Mesendoderm (in vitro differentiated cells): ENCODE results near the gene UBASH3A.
A peak's percentile ranks its signal among the peaks of the same experiment; 100 is the strongest.

Experiments
- DNase-seq: peaks from one replicate; pipeline ENCODE4 v3.0.0; 2013
- H2AK5ac ChIP-seq: 2 replicates; pipeline ENCODE4 v1.6.1; 2013; ENCODE audit warnings: low read length, inconsistent platforms
- H2BK120ac ChIP-seq: 2 replicates; pipeline ENCODE4 v1.6.1; 2013; ENCODE audit warnings: low read depth, mild to moderate bottlenecking, low read length, moderate library complexity, mixed read lengths
- H2BK15ac ChIP-seq: replicated peaks from 2 replicates; pipeline ENCODE4 v1.6.1; 2013; ENCODE audit warnings: low read depth, mild to moderate bottlenecking, moderate library complexity
- H2BK5ac ChIP-seq: 2 replicates; pipeline ENCODE4 v1.6.1; 2013; ENCODE audit warnings: low read length, inconsistent platforms
- H3K18ac ChIP-seq: 2 replicates; pipeline ENCODE4 v1.6.1; 2013; ENCODE audit warnings: mild to moderate bottlenecking, low read length, mixed read lengths
- H3K23ac ChIP-seq: one replicate; pipeline ENCODE4 v1.6.1; 2013; ENCODE audit warnings: low read length
- H3K27ac ChIP-seq: 2 replicates; pipeline ENCODE4 v1.5.1; 2013; ENCODE audit warnings: low read depth, mild to moderate bottlenecking, inconsistent platforms, low read length, moderate library complexity
- H3K27me3 ChIP-seq: 2 replicates; pipeline ENCODE4 v1.6.1; 2013; ENCODE audit warnings: low read length, control low read depth, mild to moderate bottlenecking, inconsistent platforms; ENCODE audit not compliant: insufficient read depth, poor library complexity
- H3K36me3 ChIP-seq: 2 replicates; pipeline ENCODE4 v1.6.1; 2013; ENCODE audit warnings: low read length, inconsistent platforms; ENCODE audit not compliant: control insufficient read depth, insufficient read depth
- H3K4ac ChIP-seq: one replicate; pipeline ENCODE4 v1.6.1; 2013; ENCODE audit warnings: low read depth, mild to moderate bottlenecking, low read length, moderate library complexity
- H3K4me1 ChIP-seq: 2 replicates; pipeline ENCODE4 v1.6.1; 2013; ENCODE audit warnings: low read depth, low read length, inconsistent platforms; ENCODE audit not compliant: control insufficient read depth
- H3K4me2 ChIP-seq: 2 replicates; pipeline ENCODE4 v1.6.1; 2013; ENCODE audit warnings: low read length
- H3K4me3 ChIP-seq: 2 replicates; pipeline ENCODE4 v1.5.1; 2013; ENCODE audit warnings: mild to moderate bottlenecking, low read length
- H3K56ac ChIP-seq: one replicate; pipeline ENCODE4 v1.6.1; 2013; ENCODE audit warnings: low read length
- H3K79me1 ChIP-seq: 2 replicates; pipeline ENCODE4 v1.6.1; 2013; ENCODE audit warnings: low read length, inconsistent platforms
- H3K79me2 ChIP-seq: 2 replicates; pipeline ENCODE4 v1.6.1; 2013; ENCODE audit warnings: mild to moderate bottlenecking, low read length; ENCODE audit not compliant: control insufficient read depth, insufficient read depth
- H3K9ac ChIP-seq: 2 replicates; pipeline ENCODE4 v1.6.1; 2013; ENCODE audit warnings: low read length, inconsistent platforms
- H4K5ac ChIP-seq: one replicate; pipeline ENCODE4 v1.6.1; 2013; ENCODE audit warnings: low read length
- H4K8ac ChIP-seq: one replicate; pipeline ENCODE4 v1.6.1; 2013; ENCODE audit warnings: low read depth, mild to moderate bottlenecking, control low read depth, low read length, moderate library complexity
- WGBS: extraction: QIAGEN DNeasy Blood & Tissue Kit; methylation state at CpG from one replicate; pipeline ENCODE4 v1.1.7; 2013; ENCODE audit warnings: low lambda C conversion rate, missing lambda C conversion rate; ENCODE audit not compliant: insufficient coverage; ENCODE audit errors: extremely low coverage; 5-methylcytosine and 5-hydroxymethylcytosine counted together

Gene UBASH3A

GRCh38 chr21:42411197-42411869, 7.6 kb downstream of the UBASH3A start:
- H2BK5ac ChIP-seq = no peak overlapping the region
- H3K79me2 ChIP-seq = no peaks in the 10 kb centered on the region
- no peak overlapping the region for H3K9ac ChIP-seq
- no peak overlapping the region for H2BK15ac ChIP-seq
- H3K27ac ChIP-seq = no peak overlapping the region
- no peak overlapping the region for H3K18ac ChIP-seq
- no peaks in the 10 kb centered on the region for H3K4me1 ChIP-seq
- no peak overlapping the region for H2AK5ac ChIP-seq
- no peak overlapping the region for H3K4me2 ChIP-seq
- no peak overlapping the region for H3K23ac ChIP-seq
- no peaks in the 10 kb centered on the region for H3K27me3 ChIP-seq
- H3K56ac ChIP-seq = no peak overlapping the region
- H3K4me3 ChIP-seq = no peak overlapping the region
- no peaks in the 10 kb centered on the region for H3K79me1 ChIP-seq
- H2BK120ac ChIP-seq = no peak overlapping the region
- no peak overlapping the region for H3K4ac ChIP-seq
- no CpG with 5 or more reads among the region's 7 CpGs for WGBS
- no peak overlapping the region for H4K8ac ChIP-seq
- no peaks in the 10 kb centered on the region for H3K36me3 ChIP-seq
- DNase-seq = peak; percentile 64
- H4K5ac ChIP-seq = no peak overlapping the region

- Histone ChIP-seq H3K4me1 (no peaks in the 10 kb centered on the region), H4K8ac (no peak overlapping the region), H4K5ac (no peak overlapping the region), H2BK5ac (no peak overlapping the region), H3K27ac (no peak overlapping the region), H3K18ac (no peak overlapping the region), H2BK120ac (no peak overlapping the region), H3K79me1 (no peaks in the 10 kb centered on the region), H3K23ac (no peak overlapping the region), H3K4me3 (no peak overlapping the region), H3K4ac (no peak overlapping the region), H2AK5ac (no peak overlapping the region), H3K9ac (no peak overlapping the region), H3K56ac (no peak overlapping the region), H2BK15ac (no peak overlapping the region), H3K79me2 (no peaks in the 10 kb centered on the region), H3K27me3 (no peaks in the 10 kb centered on the region), H3K36me3 (no peaks in the 10 kb centered on the region), H3K4me2 (no peak overlapping the region)
- WGBS = no CpG with 5 or more reads among the region's 21 CpGs
- no peak for DNase-seq
These were observed 8.4 kb downstream of the UBASH3A start for GRCh38 chr21:42411891-42412635.

- no peak overlapping the region for H2BK15ac ChIP-seq
- no peak overlapping the region for H4K8ac ChIP-seq
- no peak overlapping the region for H3K18ac ChIP-seq
- no peak overlapping the region for H3K56ac ChIP-seq
- no peaks in the 10 kb centered on the region for H3K4me1 ChIP-seq
- no peaks in the 10 kb centered on the region for H3K36me3 ChIP-seq
- H3K79me2 ChIP-seq = no peaks in the 10 kb centered on the region
- H3K4ac ChIP-seq = no peak overlapping the region
- no peak overlapping the region for H3K27ac ChIP-seq
- no peak overlapping the region for H3K4me2 ChIP-seq
- no peak overlapping the region for H2BK120ac ChIP-seq
- H3K4me3 ChIP-seq = no peak overlapping the region
- H3K27me3 ChIP-seq = no peaks in the 10 kb centered on the region
- no peak overlapping the region for H2AK5ac ChIP-seq
- no peak overlapping the region for H3K9ac ChIP-seq
- H4K5ac ChIP-seq = no peak overlapping the region
- H2BK5ac ChIP-seq = no peak overlapping the region
- no peak overlapping the region for H3K23ac ChIP-seq
- H3K79me1 ChIP-seq = no peaks in the 10 kb centered on the region
- no peak for DNase-seq
- no CpG with 5 or more reads among the region's 5 CpGs for WGBS
These were observed 8.9 kb downstream of the UBASH3A start for GRCh38 chr21:42412636-42412933.

- H3K4ac ChIP-seq = no peak overlapping the region
- no peak overlapping the region for H3K18ac ChIP-seq
- H2AK5ac ChIP-seq = no peak overlapping the region
- no peak overlapping the region for H2BK5ac ChIP-seq
- no peak overlapping the region for H3K4me2 ChIP-seq
- H4K5ac ChIP-seq = no peak overlapping the region
- no peak overlapping the region for H2BK15ac ChIP-seq
- no peak overlapping the region for H3K23ac ChIP-seq
- no peaks in the 10 kb centered on the region for H3K79me1 ChIP-seq
- H3K27ac ChIP-seq = no peak overlapping the region
- no peaks in the 10 kb centered on the region for H3K27me3 ChIP-seq
- H3K79me2 ChIP-seq = no peaks in the 10 kb centered on the region
- no peak overlapping the region for H3K4me3 ChIP-seq
- H2BK120ac ChIP-seq = no peak overlapping the region
- no peak overlapping the region for H3K9ac ChIP-seq
- H3K36me3 ChIP-seq = no peaks in the 10 kb centered on the region
- no peak for DNase-seq
- no peak overlapping the region for H3K56ac ChIP-seq
- H4K8ac ChIP-seq = no peak overlapping the region
- WGBS = no CpG with 5 or more reads among the region's 14 CpGs
- H3K4me1 ChIP-seq = no peaks in the 10 kb centered on the region
These were observed 9.4 kb downstream of the UBASH3A start for GRCh38 chr21:42413093-42413492.

- H2AK5ac ChIP-seq = no peak overlapping the region
- no peak overlapping the region for H3K56ac ChIP-seq
- H3K4me3 ChIP-seq = no peak overlapping the region
- no peak for DNase-seq
- no peak overlapping the region for H3K4ac ChIP-seq
- WGBS = no CpG with 5 or more reads among the region's 4 CpGs
- no peaks in the 10 kb centered on the region for H3K4me1 ChIP-seq
- H3K27me3 ChIP-seq = no peaks in the 10 kb centered on the region
- H3K4me2 ChIP-seq = no peak overlapping the region
- no peak overlapping the region for H3K23ac ChIP-seq
- no peaks in the 10 kb centered on the region for H3K36me3 ChIP-seq
- no peak overlapping the region for H3K18ac ChIP-seq
- H2BK15ac ChIP-seq = no peak overlapping the region
- H3K9ac ChIP-seq = no peak overlapping the region
- no peak overlapping the region for H4K8ac ChIP-seq
- no peak overlapping the region for H4K5ac ChIP-seq
- H2BK120ac ChIP-seq = no peak overlapping the region
- H2BK5ac ChIP-seq = no peak overlapping the region
- H3K79me2 ChIP-seq = no peaks in the 10 kb centered on the region
- H3K79me1 ChIP-seq = no peaks in the 10 kb centered on the region
- no peak overlapping the region for H3K27ac ChIP-seq
These were observed 9.8 kb downstream of the UBASH3A start for GRCh38 chr21:42413500-42413899.

- no peak overlapping the region for H3K27ac ChIP-seq
- H3K4ac ChIP-seq = no peak overlapping the region
- no peaks in the 10 kb centered on the region for H3K4me1 ChIP-seq
- H3K23ac ChIP-seq = no peak overlapping the region
- no peak overlapping the region for H2BK15ac ChIP-seq
- H3K56ac ChIP-seq = no peak overlapping the region
- DNase-seq = no peak
- H2BK120ac ChIP-seq = no peak overlapping the region
- H3K4me2 ChIP-seq = no peak overlapping the region
- H4K8ac ChIP-seq = no peak overlapping the region
- no peaks in the 10 kb centered on the region for H3K36me3 ChIP-seq
- no peak overlapping the region for H3K18ac ChIP-seq
- no peak overlapping the region for H2BK5ac ChIP-seq
- H3K9ac ChIP-seq = no peak overlapping the region
- H2AK5ac ChIP-seq = no peak overlapping the region
- WGBS = no CpG with 5 or more reads among the region's 8 CpGs
- no peaks in the 10 kb centered on the region for H3K79me2 ChIP-seq
- H3K27me3 ChIP-seq = no peaks in the 10 kb centered on the region
- no peak overlapping the region for H4K5ac ChIP-seq
- H3K79me1 ChIP-seq = no peaks in the 10 kb centered on the region
- no peak overlapping the region for H3K4me3 ChIP-seq
These were observed 10.4 kb downstream of the UBASH3A start for GRCh38 chr21:42414066-42414465.
